ENCODE measurements around the gene IMPA2.

- TF ChIP-seq CTCF (IDR thresholded peaks at IDR 0.05) (no peak), POLR2A (IDR thresholded peaks at IDR 0.05) (no peak)
Measured at GRCh38 chr18:12067671-12068070, 86.4 kb downstream of the IMPA2 start.

Measured in testis (tissue), 2 donors.